Neural progenitor cell (in vitro differentiated cells): Measurements from ENCODE around the gene PDCD11.

Experiments used
- CTCF ChIP-seq: fragments of 200-600 bp; sonication (generic); IDR thresholded peaks from 2 replicates; pipeline ENCODE4 v1.5.1; 2017; ENCODE audit warnings: antibody characterized with exemption, mild to moderate bottlenecking
- EZH2 ChIP-seq: fragments of 200-600 bp; sonication (generic); IDR thresholded peaks from 2 replicates; pipeline ENCODE4 v1.6.1; 2017; ENCODE audit warnings: antibody characterized with exemption, mild to moderate bottlenecking, moderate library complexity
- EZH2phosphoT487 ChIP-seq: fragments of 200-600 bp; sonication (generic); IDR thresholded peaks from 2 replicates; pipeline ENCODE4 v1.6.1; 2017; ENCODE audit warnings: antibody characterized with exemption

GRCh38 chr10:103427866-103428265 is 31.4 kb downstream of the PDCD11 start:
- no peak for TF ChIP-seq CTCF
- no peak for TF ChIP-seq EZH2
- no peak for TF ChIP-seq EZH2phosphoT487
